ENCODE data around the gene RNF11.

DNA sequence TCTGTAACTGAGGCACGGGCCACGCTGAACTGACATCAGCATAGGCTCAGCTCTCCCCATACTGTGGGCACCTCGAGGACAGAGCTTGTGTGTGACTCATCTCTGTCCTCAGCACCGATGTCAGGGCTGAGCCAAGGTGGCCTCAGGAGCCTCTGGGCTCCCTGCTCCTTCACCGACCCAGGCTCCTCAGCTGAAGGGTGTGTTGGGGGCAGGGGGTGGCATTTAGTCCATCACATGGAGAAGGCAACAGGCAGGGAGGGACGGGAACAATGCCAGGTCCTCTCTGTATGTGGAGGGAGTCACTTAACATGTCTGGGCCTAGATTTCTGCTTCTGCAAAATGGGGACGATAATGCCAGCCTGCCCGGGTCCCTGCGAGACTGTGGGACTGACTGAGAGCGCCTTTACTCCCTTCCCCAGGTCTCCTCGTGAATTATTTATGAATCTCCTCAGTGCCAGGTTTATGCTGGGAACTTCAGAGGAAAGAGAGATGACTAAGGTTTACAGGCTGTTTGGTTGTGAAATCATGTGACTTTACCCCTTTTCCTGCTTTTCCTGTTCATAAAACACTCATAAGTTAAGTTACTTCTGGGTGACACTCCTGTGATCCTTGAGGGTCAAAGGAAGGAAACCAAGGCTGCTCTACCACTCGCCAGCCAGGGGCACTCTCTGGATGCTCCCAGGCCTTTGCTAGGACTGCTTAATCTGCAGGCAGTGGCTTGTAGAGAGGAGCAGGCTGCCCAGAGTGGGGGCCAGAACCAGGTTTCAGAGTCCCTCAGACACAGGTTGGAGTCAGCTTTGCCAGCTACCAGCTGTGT, 78.1 kb downstream of the RNF11 start:
- TF ChIP-seq, protein P1, sequence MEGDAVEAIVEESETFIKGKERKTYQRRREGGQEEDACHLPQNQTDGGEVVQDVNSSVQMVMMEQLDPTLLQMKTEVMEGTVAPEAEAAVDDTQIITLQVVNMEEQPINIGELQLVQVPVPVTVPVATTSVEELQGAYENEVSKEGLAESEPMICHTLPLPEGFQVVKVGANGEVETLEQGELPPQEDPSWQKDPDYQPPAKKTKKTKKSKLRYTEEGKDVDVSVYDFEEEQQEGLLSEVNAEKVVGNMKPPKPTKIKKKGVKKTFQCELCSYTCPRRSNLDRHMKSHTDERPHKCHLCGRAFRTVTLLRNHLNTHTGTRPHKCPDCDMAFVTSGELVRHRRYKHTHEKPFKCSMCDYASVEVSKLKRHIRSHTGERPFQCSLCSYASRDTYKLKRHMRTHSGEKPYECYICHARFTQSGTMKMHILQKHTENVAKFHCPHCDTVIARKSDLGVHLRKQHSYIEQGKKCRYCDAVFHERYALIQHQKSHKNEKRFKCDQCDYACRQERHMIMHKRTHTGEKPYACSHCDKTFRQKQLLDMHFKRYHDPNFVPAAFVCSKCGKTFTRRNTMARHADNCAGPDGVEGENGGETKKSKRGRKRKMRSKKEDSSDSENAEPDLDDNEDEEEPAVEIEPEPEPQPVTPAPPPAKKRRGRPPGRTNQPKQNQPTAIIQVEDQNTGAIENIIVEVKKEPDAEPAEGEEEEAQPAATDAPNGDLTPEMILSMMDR (IDR thresholded peaks at IDR 0.05; ENCODE audit: insufficient read depth, low read length, poor library complexity, severe bottlenecking) = no peak
- TF ChIP-seq EZH2phosphoT487 (conservative IDR thresholded peaks at IDR 0.05; ENCODE audit: low read length) = no peak
